HepG2 (cell line): ENCODE measurements around the gene SLC22A15.

Experiments
- ASH2L ChIP-seq: fragments of 300-600, 200-600 bp; sonication (generic); IDR thresholded peaks from 2 replicates; pipeline ENCODE4 v1.7.0; 2017; ENCODE audit warnings: low read depth, mild to moderate bottlenecking, moderate library complexity, mixed read lengths, low read length; ENCODE audit not compliant: insufficient read length
- BCLAF1 ChIP-seq: fragments of 450-650 bp; IDR thresholded peaks from 2 replicates; pipeline ENCODE4 v1.6.1; 2017; ENCODE audit warnings: mild to moderate bottlenecking
- DMAP1 ChIP-seq: IDR thresholded peaks from 2 replicates; pipeline ENCODE4 v1.6.1; 2016
- DR1 ChIP-seq: sonication (generic); formaldehyde crosslinking; IDR thresholded peaks from 2 replicates; pipeline ENCODE4 v1.8.0; 2021; ENCODE audit warnings: mild to moderate bottlenecking, missing genetic modification reagents, inconsistent platforms
- KMT2B ChIP-seq: IDR thresholded peaks from 2 replicates; pipeline ENCODE4 v1.6.1; 2016; ENCODE audit warnings: missing genetic modification reagents, missing compliant biosample characterization
- ZNF138 ChIP-seq: sonication (generic); formaldehyde crosslinking; IDR thresholded peaks from 2 replicates; pipeline ENCODE4 v1.5.0; 2020; ENCODE audit warnings: mild to moderate bottlenecking, low read depth, missing genetic modification reagents

DNA sequence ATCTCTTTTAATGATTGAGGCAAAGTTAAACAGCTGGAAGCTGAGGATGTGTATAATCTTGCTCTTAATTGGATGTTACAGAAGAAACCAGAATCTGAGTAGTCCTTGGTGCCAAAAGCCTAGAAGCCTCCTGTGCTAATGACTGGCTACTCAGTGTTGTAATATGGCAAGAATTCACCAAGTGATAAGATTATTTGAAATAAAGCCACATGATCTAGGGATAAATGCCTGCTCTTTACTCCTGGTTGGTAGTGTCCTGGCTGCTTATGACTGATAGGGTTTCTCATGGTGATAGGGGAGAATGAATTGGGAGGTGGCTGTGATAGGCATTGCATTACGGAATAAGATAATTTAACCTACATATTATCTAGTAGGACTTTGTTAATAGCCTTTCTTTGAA lies 121.3 kb downstream of the SLC22A15 start:
- no peak for TF ChIP-seq KMT2B (CRISPR knock-in tag)
- no peak for TF ChIP-seq DR1 (CRISPR knock-in tag)
- TF ChIP-seq BCLAF1 = no peak
- no peak for TF ChIP-seq DMAP1 (CRISPR knock-in tag)
- no peak for TF ChIP-seq ZNF138 (CRISPR knock-in tag)
- no peak for TF ChIP-seq ASH2L
